Inferior parietal cortex (tissue), 1 donor: ENCODE results near the gene AFAP1L2.

Source experiments
- DNase-seq: peaks from one replicate; pipeline ENCODE4 v3.0.0-alpha.2; 2016; ENCODE audit errors: extremely low spot score

Gene AFAP1L2, protein sequence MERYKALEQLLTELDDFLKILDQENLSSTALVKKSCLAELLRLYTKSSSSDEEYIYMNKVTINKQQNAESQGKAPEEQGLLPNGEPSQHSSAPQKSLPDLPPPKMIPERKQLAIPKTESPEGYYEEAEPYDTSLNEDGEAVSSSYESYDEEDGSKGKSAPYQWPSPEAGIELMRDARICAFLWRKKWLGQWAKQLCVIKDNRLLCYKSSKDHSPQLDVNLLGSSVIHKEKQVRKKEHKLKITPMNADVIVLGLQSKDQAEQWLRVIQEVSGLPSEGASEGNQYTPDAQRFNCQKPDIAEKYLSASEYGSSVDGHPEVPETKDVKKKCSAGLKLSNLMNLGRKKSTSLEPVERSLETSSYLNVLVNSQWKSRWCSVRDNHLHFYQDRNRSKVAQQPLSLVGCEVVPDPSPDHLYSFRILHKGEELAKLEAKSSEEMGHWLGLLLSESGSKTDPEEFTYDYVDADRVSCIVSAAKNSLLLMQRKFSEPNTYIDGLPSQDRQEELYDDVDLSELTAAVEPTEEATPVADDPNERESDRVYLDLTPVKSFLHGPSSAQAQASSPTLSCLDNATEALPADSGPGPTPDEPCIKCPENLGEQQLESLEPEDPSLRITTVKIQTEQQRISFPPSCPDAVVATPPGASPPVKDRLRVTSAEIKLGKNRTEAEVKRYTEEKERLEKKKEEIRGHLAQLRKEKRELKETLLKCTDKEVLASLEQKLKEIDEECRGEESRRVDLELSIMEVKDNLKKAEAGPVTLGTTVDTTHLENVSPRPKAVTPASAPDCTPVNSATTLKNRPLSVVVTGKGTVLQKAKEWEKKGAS

GRCh38 chr10:114404171-114405010 is at the start of gene AFAP1L2:
Gene AFAP1L2, minus strand, starts transcription at chr10:114404502. Its CDS starts 47 bp downstream, at chr10:114404455.
- DNase-seq: no peak

DNA sequence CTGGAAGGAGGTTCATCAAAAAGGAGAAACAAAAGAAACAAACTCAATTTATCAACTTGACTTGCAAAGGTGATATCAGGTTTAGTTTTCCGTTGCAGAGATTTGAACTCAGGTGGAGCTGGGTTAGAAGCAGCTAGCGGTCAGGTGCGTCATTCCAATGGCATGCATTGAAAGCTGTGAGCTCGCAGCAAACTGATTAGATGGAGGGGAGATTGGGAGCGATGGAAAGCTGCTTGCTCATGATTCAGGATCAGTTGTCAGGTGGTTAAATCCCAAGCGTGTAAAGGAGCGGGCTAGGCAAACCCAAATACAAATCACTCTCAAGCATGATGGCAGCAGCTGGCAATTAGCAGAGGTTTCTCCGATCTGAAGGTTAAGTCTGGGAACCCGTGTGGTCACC is 49.3 kb upstream of the AFAP1L2 start:
- no peak for DNase-seq

GRCh38 chr10:114448897-114449296 is 44.6 kb upstream of the AFAP1L2 start:
- DNase-seq: no peak

GRCh38 chr10:114445332-114445731 is 41.0 kb upstream of the AFAP1L2 start:
- no peak for DNase-seq

GRCh38 chr10:114444819-114445218 is 40.5 kb upstream of the AFAP1L2 start:
- DNase-seq: no peak

DNA sequence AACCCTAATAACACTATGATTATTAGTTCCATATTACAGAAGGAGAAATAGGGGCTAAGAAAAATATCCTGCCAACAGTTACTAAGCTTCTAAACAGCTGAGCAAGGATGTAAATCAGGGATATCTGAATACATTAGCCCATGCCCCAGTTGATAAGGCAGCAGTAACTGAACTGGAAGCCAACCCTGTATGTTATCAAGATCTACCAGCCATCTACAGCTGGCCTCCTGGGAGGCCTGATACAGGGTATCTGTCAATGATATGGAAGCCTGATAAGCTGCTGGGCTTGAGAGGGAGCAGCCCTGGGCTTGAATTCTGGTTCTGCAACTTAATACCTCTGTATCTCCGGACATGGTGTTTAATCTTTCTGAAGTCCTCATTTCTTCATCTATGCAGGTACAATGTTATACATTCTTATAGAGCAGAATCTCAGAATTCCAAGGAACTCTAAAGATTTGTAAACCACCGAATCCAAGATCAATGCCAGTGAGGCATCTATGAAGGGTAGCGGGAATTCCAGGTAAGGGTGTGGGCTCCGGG is 37.9 kb upstream of the AFAP1L2 start:
- DNase-seq: no peak

GRCh38 chr10:114441107-114441506 is 36.8 kb upstream of the AFAP1L2 start:
- DNase-seq: no peak

- no peak for DNase-seq
Measured at GRCh38 chr10:114437473-114438292, 33.4 kb upstream of the AFAP1L2 start.

DNA sequence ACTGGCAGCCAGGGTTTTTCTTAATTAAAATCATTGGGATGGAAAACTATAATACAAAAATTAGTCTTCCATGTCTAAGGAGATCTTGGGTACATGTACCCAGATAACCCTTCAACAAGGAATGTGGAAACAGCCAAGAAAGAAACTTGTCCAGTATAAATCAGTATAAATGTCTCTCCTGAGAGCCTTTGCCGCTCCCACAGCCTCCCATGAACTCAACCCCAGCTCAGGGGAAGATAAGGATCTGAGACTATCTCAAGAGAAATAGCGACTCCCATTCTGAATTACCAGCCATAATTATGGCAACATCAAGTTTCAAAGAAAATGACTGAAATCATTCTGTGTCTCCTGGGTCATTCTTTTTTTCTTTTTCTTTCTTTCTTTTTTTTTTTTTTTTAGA is 32.6 kb upstream of the AFAP1L2 start:
- no peak for DNase-seq

DNA sequence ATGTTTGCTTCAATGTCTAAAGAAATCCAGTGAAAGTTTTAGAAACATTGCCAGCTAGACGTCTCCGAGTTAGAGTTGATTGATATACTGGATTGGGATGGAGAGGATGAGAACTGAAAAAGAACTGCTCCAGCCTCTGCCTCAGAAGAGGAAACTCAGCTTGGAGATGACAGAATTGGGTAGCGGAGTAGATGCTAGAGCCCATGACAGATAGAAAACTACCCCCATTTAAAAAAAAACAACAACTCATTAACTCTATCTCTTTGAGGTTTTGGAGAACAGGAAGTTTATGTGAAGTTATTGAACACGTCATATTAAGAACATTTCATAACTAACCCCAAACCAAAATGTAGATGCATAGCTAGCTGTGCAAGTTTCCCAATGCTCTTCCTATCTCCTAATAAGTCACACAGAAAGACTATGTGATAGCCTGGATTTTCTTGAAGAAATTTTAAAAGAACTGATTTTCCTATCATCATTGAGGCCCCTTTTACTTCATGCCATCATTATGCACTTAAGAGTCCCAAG is 28.3 kb upstream of the AFAP1L2 start:
- no peak for DNase-seq

DNA sequence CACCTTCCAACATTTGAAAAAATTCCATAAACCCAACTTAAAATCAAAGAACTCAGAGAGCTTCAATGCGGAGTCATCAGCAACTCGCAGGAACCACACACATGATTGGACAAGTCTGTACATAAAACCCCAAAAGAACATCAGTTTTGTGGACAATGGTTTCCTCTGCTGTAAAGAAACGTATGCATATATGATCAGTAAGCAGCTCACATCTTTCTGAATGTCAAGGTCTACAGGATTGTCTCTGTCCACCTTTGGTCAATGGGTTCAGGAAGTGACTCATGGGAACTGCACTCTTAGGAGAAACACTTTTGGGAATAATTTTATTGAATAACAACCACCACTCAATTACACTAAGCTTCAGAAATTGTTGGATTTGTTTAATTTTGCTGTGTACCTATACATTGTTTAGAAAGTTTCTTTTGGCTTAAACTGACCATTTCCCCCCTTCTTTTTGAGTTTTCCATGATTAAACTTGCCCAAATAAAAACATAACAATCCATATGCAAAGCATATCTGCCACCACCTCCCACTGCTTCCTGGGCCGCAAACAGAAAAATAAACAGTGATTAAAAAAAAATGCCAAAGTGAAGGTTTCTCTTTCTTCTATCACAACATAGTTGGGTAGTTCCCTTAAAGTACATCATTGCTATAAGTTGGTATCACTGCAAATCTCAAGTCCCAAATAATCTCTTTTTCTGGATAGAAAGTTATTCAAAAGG is 27.3 kb upstream of the AFAP1L2 start:
- DNase-seq: no peak

DNA sequence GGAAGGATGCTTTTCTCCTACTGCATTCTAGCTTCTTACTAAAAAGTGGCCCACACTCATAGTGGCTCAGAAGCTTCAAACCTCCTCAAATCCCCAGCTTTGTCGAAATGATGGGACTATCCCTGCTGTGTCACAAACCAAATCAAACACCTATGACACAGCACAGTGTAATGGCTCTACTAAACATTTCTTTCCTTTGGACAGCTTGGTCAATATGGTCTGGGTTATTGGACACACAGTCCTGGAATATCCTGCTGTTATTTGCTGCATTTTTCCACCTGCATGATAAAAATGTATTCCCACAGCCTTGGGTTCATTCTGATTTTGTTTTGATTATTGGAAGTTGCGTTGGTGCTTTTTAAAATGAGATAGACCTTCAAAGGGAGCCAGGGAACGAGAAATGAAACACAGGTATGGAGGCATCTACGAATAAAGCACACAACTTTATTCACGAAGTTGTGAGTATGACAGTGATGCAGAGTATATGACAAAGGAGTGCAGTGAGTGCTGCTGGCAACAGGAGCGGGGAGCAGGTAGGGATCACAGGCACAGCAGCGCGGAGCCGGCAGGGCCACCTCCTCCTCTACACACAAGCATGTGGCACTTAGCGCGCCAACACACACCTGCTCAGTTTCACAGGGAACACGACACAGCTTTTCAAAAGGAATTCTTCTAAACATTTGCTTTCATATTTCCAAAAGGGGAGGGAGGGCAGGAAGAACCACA is 26.5 kb upstream of the AFAP1L2 start:
- DNase-seq: no peak

DNA sequence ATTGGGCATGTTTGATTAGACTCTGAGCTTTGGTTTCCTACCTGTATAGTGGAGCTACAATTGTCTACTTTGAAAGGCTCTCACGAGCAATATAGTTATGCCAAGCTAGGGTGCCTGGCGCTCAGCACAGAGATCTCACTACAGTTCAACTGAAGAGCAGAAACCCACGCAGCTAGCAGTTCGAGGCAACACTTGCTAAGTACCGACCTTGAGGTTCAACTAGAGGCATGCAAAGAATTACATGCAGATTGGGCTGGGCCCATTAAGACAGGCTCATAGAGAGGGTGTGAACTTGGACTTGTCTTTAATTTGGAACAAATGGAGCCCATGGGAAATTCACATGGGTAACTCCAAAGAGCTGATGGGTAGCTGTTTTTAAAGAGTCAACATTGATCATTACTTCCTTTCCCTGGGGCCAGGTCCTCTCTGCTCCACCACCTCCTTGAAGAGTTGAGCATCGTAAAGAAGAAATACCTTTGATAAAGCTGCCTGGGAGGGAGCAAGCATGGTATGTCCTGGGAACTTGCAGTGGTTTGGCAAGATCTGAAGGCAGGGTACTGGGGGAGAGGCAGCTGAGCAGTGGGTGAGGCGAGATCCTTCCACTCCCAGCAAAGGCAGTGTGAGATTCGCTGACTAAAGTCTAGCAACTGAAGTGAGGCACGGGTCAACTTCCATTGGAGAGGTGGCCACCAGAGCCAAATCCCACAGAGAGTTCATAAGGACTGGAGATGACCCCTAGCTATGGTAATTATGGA is 25.5 kb upstream of the AFAP1L2 start:
- DNase-seq: no peak

- no peak for DNase-seq
Measured at GRCh38 chr10:114427124-114427852, 23.0 kb upstream of the AFAP1L2 start.

- no peak for DNase-seq
Measured at GRCh38 chr10:114426476-114426875, 22.2 kb upstream of the AFAP1L2 start.

GRCh38 chr10:114420811-114421485 is 16.6 kb upstream of the AFAP1L2 start:
- DNase-seq: no peak

- DNase-seq: no peak
Measured at GRCh38 chr10:114418109-114418508, 13.8 kb upstream of the AFAP1L2 start.
